Measurements from ENCODE around the gene XPO6. TPM values are rescaled to one million over a fixed set of nuclear protein-coding genes. Genes with fewer than 3 reads are reported as not detected.

The XPO6 gene
- total and polyA plus RNA-seq, 2 of the 13 experiments (the other 11 are each of a cell fraction or from before 2014, with no cell fraction given): 109 to 129 TPM

DNA sequence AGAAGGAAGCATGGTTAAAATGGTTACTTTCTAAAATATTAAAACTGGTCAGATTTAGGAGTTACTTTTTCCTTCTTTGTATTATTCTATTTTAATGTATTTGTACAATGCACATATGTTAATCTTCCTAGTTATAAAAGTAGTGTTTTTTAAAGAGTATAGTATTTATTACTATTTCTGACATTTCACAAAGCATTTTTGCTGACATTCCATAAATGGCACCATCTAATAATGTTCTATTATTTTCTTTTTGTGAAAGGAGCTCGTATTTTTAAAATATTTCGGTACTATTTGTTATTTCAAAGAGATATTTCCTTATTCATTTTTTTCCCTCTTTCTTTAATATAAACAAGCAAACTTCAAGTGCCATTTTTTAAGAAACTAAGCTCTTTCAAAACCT is 100.8 kb downstream of the XPO6 start:
- ChIA-PET POLR2A (no interaction called here), CTCF (ENCODE audit: low intra/inter-chr PET ratio, low total read pairs) (no interaction called here)
- Histone ChIP-seq H3K4me2 (ENCODE audit: low read depth, low read length) (no peak overlapping the region), H3K9ac (ENCODE audit: insufficient read depth, low read depth, low read length) (no peak overlapping the region), H3K4me1 (ENCODE audit: insufficient read depth, low read length) (no peaks in the 10 kb centered on the region), H3K9me3 (ENCODE audit: low read length) (no peaks in the 10 kb centered on the region), H4K20me1 (ENCODE audit: insufficient read depth, low read length) (peaks cover under 1% of the 10 kb centered on the region; the same call in 1 of the 2 replicates), H3K36me3 (replicated peaks in 1 of 2; ENCODE audit: control insufficient read depth in 1 of 2, insufficient read depth in 2 of 2, low read length in 2 of 2) (peaks cover 45 to 85% of the 10 kb centered on the region in 2 experiments), H3K27ac (ENCODE audit: extremely low read length, insufficient read depth, low read length) (no peak overlapping the region), H3K27me3 (ENCODE audit: control insufficient read depth in 1 of 2, insufficient read depth in 2 of 2, low read length in 2 of 2) (no peaks in the 10 kb centered on the region), H3K79me2 (ENCODE audit: insufficient read depth, low read length) (no peaks in the 10 kb centered on the region), H3K4me3 (replicated peaks in 1 of 3; ENCODE audit: insufficient read depth in 1 of 3, low read depth in 2 of 3, low read length in 3 of 3) (no peak overlapping the region), H2AFZ (ENCODE audit: low read length) (no peak overlapping the region)
- WGBS (ENCODE audit: low lambda C conversion rate): 96% methylated on average over 2 of the region's 2 CpGs
- in situ Hi-C loops (cut with HindIII; ENCODE audit: extremely low pct_ligation_motif_present, low pct_unique_long_range_greater_than_20kb) (no loop called here), intact Hi-C loops (cut with micrococcal nuclease; ENCODE audit: unreplicated experiment) (no loop called here)
- FAIRE-seq: no peak
- no TSS peak for BruUV-seq (replicated peaks)
- TF ChIP-seq, protein P1, sequence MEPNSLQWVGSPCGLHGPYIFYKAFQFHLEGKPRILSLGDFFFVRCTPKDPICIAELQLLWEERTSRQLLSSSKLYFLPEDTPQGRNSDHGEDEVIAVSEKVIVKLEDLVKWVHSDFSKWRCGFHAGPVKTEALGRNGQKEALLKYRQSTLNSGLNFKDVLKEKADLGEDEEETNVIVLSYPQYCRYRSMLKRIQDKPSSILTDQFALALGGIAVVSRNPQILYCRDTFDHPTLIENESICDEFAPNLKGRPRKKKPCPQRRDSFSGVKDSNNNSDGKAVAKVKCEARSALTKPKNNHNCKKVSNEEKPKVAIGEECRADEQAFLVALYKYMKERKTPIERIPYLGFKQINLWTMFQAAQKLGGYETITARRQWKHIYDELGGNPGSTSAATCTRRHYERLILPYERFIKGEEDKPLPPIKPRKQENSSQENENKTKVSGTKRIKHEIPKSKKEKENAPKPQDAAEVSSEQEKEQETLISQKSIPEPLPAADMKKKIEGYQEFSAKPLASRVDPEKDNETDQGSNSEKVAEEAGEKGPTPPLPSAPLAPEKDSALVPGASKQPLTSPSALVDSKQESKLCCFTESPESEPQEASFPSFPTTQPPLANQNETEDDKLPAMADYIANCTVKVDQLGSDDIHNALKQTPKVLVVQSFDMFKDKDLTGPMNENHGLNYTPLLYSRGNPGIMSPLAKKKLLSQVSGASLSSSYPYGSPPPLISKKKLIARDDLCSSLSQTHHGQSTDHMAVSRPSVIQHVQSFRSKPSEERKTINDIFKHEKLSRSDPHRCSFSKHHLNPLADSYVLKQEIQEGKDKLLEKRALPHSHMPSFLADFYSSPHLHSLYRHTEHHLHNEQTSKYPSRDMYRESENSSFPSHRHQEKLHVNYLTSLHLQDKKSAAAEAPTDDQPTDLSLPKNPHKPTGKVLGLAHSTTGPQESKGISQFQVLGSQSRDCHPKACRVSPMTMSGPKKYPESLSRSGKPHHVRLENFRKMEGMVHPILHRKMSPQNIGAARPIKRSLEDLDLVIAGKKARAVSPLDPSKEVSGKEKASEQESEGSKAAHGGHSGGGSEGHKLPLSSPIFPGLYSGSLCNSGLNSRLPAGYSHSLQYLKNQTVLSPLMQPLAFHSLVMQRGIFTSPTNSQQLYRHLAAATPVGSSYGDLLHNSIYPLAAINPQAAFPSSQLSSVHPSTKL (CRISPR knock-in tag; IDR thresholded peaks at IDR 0.05): no peak
- no peak for TF ChIP-seq SRSF4 (IDR thresholded peaks at IDR 0.05; ENCODE audit: low read depth, low read length, poor library complexity, severe bottlenecking)
- TF ChIP-seq DMTF1 (CRISPR knock-in tag; IDR thresholded peaks at IDR 0.05): no peak
- no peak for TF ChIP-seq ZNF564 (CRISPR knock-in tag; IDR thresholded peaks at IDR 0.05)
- no peak for TF ChIP-seq SPEN (CRISPR knock-in tag; IDR thresholded peaks at IDR 0.05; ENCODE audit: low read depth)
- TF ChIP-seq MAFK (conservative IDR thresholded peaks at IDR 0.05 in 1 of 2, IDR thresholded peaks at IDR 0.05 in 1 of 2; ENCODE audit: low read length in 2 of 2): peak; percentile 67 to 76; a peak in 3 of 4 replicates
- TF ChIP-seq MAFF (IDR thresholded peaks at IDR 0.05; ENCODE audit: low read depth, low read length): peak; percentile 68; the same call in 1 of the 2 replicates
- no peak for TF ChIP-seq NFKB2 (CRISPR knock-in tag; IDR thresholded peaks at IDR 0.05; ENCODE audit: borderline replicate concordance)
- TF ChIP-seq PHF8 (CRISPR knock-in tag; IDR thresholded peaks at IDR 0.05): no peak
- no peak for TF ChIP-seq CCDC6 (CRISPR knock-in tag; IDR thresholded peaks at IDR 0.05)
- no peak for ATAC-seq
- DNase-seq (ENCODE audit: low spot score): no peak
